A549 treated with Hydrocortisone at 1 μM for 4 hours (cell line): ENCODE measurements around the gene OR10P1. TPM values are rescaled to one million over a fixed set of nuclear protein-coding genes. Genes with fewer than 3 reads are reported as not detected.

ENCODE experiments used
- total RNA-seq: library from RNA; stranded (reverse); fragments of 200-300 nt; extraction: Qiagen RNA extraction; gene quantifications from 5 replicates; pipeline ENCODE4 v1.2.3, GENCODE V29; 2022

The OR10P1 gene
- total RNA-seq: not detected in 5 replicates

DNA sequence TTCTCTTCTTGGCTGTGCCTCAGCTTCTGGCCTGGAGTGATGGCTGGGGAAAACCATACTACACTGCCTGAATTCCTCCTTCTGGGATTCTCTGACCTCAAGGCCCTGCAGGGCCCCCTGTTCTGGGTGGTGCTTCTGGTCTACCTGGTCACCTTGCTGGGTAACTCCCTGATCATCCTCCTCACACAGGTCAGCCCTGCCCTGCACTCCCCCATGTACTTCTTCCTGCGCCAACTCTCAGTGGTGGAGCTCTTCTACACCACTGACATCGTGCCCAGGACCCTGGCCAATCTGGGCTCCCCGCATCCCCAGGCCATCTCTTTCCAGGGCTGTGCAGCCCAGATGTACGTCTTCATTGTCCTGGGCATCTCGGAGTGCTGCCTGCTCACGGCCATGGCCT is at the start of gene OR10P1:
TSS of gene OR10P1 (plus strand) at position 40 of the 400 bp plus-strand sequence. CDS start at position 40, 0 bp downstream.

Other genes starting within 250 kb of the OR10P1 start
- gene OR6C65, start 236.4 kb upstream of the OR10P1 start, total RNA-seq: not detected in 5 replicates
- not detected in 5 replicates for gene OR6C76, start 210.6 kb upstream of the OR10P1 start, total RNA-seq
- gene OR6C2, start 192.8 kb upstream of the OR10P1 start, total RNA-seq: not detected in 5 replicates
- gene OR6C70, start 166.8 kb upstream of the OR10P1 start, total RNA-seq: not detected in 5 replicates
- not detected in 5 replicates for gene OR6C68, start 144.5 kb upstream of the OR10P1 start, total RNA-seq
- not detected in 5 replicates for gene OR6C4, start 87.3 kb upstream of the OR10P1 start, total RNA-seq
- gene OR2AP1, start 64.4 kb upstream of the OR10P1 start, total RNA-seq: not detected in 5 replicates
- gene ITGA7, start 71.0 kb downstream of the OR10P1 start, total RNA-seq: 1.3 to 2.2 TPM (median 1.7 TPM) in 5 replicates
- 101 to 160 TPM (median 145 TPM) in 5 replicates for gene BLOC1S1, start 79.2 kb downstream of the OR10P1 start, total RNA-seq
- gene RDH5, start 83.5 kb downstream of the OR10P1 start, total RNA-seq: 1.6 to 2.7 TPM (median 2.1 TPM) in 5 replicates
- 657 to 725 TPM (median 676 TPM) in 5 replicates for gene CD63, start 92.1 kb downstream of the OR10P1 start, total RNA-seq
- 3.2 to 4.7 TPM (median 3.8 TPM) in 5 replicates for gene GDF11, start 106.2 kb downstream of the OR10P1 start, total RNA-seq
- gene SARNP, start 180.8 kb downstream of the OR10P1 start, total RNA-seq: 94.8 to 121 TPM (median 98.4 TPM) in 5 replicates
- 54.8 to 108 TPM (median 99.4 TPM) in 5 replicates for gene ORMDL2, start 181.1 kb downstream of the OR10P1 start, total RNA-seq
- gene DNAJC14, start 192.7 kb downstream of the OR10P1 start, total RNA-seq: 17.9 to 30.5 TPM (median 22.2 TPM) in 5 replicates
- gene MMP19, start 206.0 kb downstream of the OR10P1 start, total RNA-seq: 0.35 to 0.68 TPM (median 0.60 TPM) in 5 replicates